Measurements from ENCODE around the gene CNIH2. TPM values are rescaled to one million over a fixed set of nuclear protein-coding genes. Genes with fewer than 3 reads are reported as not detected.

CNIH2 gene
- total RNA-seq, 1 experiment from 2014 or later = 12.9 TPM

DNA sequence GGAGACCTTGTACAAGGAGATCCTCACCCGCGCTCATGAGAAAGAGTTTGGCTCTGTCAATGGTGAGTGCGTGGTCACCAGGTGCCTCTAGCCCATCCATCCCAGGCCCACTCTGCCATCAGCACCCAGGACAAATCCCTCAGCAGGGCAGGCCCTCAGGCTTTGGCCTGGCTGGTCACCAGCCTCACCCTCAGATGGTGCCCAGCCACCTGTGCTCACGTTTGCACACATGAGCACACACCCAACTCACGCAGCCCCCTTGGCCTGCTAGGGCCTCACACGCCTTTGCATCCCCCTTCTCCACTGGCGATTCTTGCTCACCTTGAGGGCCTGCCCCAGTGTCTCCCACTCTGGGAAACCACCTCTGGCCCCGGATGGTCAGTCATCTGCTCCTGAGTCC lies 13.6 kb upstream of the CNIH2 start:
- H3K27me3 Mint-ChIP-seq (ENCODE audit: low read depth) = no peaks in the 10 kb centered on the region; the same call in 1 of the 2 replicates
- ChIA-PET CTCF (interaction anchor here (0.5 to 1.8 kb wide), 13 partner anchors 11 to 94 kb away, joined by 3 to 13 read pairs (median 4); partner anchors contain the start of genes RIN1 and YIF1A), POLR2A (interaction anchor here (0.6 to 1.1 kb wide), 2 partner anchors 25 to 35 kb away, joined by 3 read pairs; partner anchors contain the start of gene YIF1A)
- no peaks in the 10 kb centered on the region for H3K9me3 Mint-ChIP-seq
- peaks cover 8% of the 10 kb centered on the region for H3K4me1 Mint-ChIP-seq
- no peak for ATAC-seq
- H3K36me3 Mint-ChIP-seq = peaks cover 35% of the 10 kb centered on the region
- DNase-seq (ENCODE audit: low spot score) = no peak
- no peak overlapping the region for H3K4me3 Mint-ChIP-seq
- TF ChIP-seq ESRRA (CRISPR knock-in tag; IDR thresholded peaks at IDR 0.05; ENCODE audit: borderline replicate concordance) (no peak), NFYB (CRISPR knock-in tag; conservative IDR thresholded peaks at IDR 0.05; ENCODE audit: low read depth) (no peak), SOX15 (CRISPR knock-in tag; IDR thresholded peaks at IDR 0.05) (no peak), USF1 (CRISPR knock-in tag; IDR thresholded peaks at IDR 0.05) (no peak), SP1 (CRISPR knock-in tag; conservative IDR thresholded peaks at IDR 0.05) (no peak), ZNF263 (CRISPR knock-in tag; IDR thresholded peaks at IDR 0.05; ENCODE audit: low read depth) (no peak), RELA (CRISPR knock-in tag; IDR thresholded peaks at IDR 0.05; ENCODE audit: borderline replicate concordance) (no peak)
- TF ChIP-seq, protein P1, sequence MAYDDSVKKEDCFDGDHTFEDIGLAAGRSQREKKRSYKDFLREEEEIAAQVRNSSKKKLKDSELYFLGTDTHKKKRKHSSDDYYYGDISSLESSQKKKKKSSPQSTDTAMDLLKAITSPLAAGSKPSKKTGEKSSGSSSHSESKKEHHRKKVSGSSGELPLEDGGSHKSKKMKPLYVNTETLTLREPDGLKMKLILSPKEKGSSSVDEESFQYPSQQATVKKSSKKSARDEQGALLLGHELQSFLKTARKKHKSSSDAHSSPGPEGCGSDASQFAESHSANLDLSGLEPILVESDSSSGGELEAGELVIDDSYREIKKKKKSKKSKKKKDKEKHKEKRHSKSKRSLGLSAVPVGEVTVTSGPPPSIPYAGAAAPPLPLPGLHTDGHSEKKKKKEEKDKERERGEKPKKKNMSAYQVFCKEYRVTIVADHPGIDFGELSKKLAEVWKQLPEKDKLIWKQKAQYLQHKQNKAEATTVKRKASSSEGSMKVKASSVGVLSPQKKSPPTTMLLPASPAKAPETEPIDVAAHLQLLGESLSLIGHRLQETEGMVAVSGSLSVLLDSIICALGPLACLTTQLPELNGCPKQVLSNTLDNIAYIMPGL (CRISPR knock-in tag; IDR thresholded peaks at IDR 0.05) = no peak
- peak overlapping the region; percentile 63 for H3K27ac Mint-ChIP-seq

DNA sequence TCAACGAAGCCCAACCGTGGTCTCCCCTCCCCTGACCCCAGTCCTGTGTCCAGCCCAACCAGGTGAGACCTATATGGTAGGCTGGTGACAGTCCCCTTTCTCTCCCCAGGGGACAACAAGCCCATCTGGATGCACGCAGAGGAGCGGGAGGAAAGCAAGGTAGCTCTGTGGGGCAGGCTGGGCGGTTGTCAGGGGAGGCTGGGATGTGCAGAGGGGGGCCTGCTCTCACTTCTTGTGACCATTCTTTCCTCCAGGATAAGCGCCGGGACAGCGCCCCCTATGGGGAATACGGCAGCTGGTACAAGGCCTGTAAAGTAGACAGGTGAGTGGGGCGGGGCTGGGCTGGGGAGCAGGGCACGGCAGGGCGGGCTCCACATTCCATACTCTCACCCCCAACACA lies 13.1 kb upstream of the CNIH2 start:
- ChIA-PET CTCF (interaction anchor here (0.5 to 1.8 kb wide), 14 partner anchors 11 to 94 kb away, joined by 3 to 13 read pairs (median 4); partner anchors contain the start of genes RIN1 and YIF1A), POLR2A (interaction anchor here (0.6 kb wide), 1 partner anchor 35 kb away, joined by 3 read pairs; no protein-coding TSS in a partner anchor)
- peaks cover 12% of the 10 kb centered on the region for H3K4me1 Mint-ChIP-seq
- peak overlapping the region; percentile 63 for H3K27ac Mint-ChIP-seq
- DNase-seq (ENCODE audit: low spot score) (peak; percentile 90), ATAC-seq (peak; percentile 5)
- H3K27me3 Mint-ChIP-seq (ENCODE audit: low read depth) = no peaks in the 10 kb centered on the region; the same call in 1 of the 2 replicates
- no peak overlapping the region for H3K4me3 Mint-ChIP-seq
- TF ChIP-seq ZNF138 (CRISPR knock-in tag; conservative IDR thresholded peaks at IDR 0.05) (no peak), CBFB (CRISPR knock-in tag; IDR thresholded peaks at IDR 0.05; ENCODE audit: low read depth) (no peak), GTF2I (CRISPR knock-in tag; conservative IDR thresholded peaks at IDR 0.05) (no peak), ZNF396 (CRISPR knock-in tag; IDR thresholded peaks at IDR 0.05; ENCODE audit: borderline replicate concordance) (no peak), ELF4 (CRISPR knock-in tag; IDR thresholded peaks at IDR 0.05; ENCODE audit: low read depth) (no peak), CTCF (IDR thresholded peaks at IDR 0.05) (peak; percentile 84), RELA (CRISPR knock-in tag; IDR thresholded peaks at IDR 0.05; ENCODE audit: borderline replicate concordance) (no peak), ESRRA (CRISPR knock-in tag; IDR thresholded peaks at IDR 0.05; ENCODE audit: borderline replicate concordance) (no peak)
- H3K9me3 Mint-ChIP-seq = no peaks in the 10 kb centered on the region
- peaks cover 30% of the 10 kb centered on the region for H3K36me3 Mint-ChIP-seq

- ChIA-PET POLR2A (interaction anchor here (0.6 kb wide), 1 partner anchor 43 kb away, joined by 4 read pairs; no protein-coding TSS in a partner anchor), CTCF (interaction anchor here (0.7 to 4.0 kb wide), 15 partner anchors 12 to 70 kb away, joined by 3 to 33 read pairs (median 5); partner anchors contain the start of genes RIN1 and YIF1A)
- Mint-ChIP-seq H3K4me3 (no peak overlapping the region), H3K27me3 (ENCODE audit: low read depth) (no peaks in the 10 kb centered on the region; the same call in 1 of the 2 replicates), H3K36me3 (peaks cover 29% of the 10 kb centered on the region; the same call in 1 of the 2 replicates), H3K27ac (no peak overlapping the region), H3K9me3 (no peaks in the 10 kb centered on the region), H3K4me1 (peaks cover 12% of the 10 kb centered on the region)
- TF ChIP-seq ZNF219 (CRISPR knock-in tag; IDR thresholded peaks at IDR 0.05; ENCODE audit: borderline replicate concordance) (no peak), PREB (CRISPR knock-in tag; IDR thresholded peaks at IDR 0.05; ENCODE audit: borderline replicate concordance) (no peak), ZNF317 (CRISPR knock-in tag; IDR thresholded peaks at IDR 0.05; ENCODE audit: borderline replicate concordance, low read depth) (no peak), ZNF671 (CRISPR knock-in tag; IDR thresholded peaks at IDR 0.05) (no peak), ATF3 (CRISPR knock-in tag; conservative IDR thresholded peaks at IDR 0.05) (no peak), NR3C1 (CRISPR knock-in tag; conservative IDR thresholded peaks at IDR 0.05; ENCODE audit: low read depth) (no peak), GTF2I (CRISPR knock-in tag; conservative IDR thresholded peaks at IDR 0.05) (no peak)
- TF ChIP-seq, protein P2, sequence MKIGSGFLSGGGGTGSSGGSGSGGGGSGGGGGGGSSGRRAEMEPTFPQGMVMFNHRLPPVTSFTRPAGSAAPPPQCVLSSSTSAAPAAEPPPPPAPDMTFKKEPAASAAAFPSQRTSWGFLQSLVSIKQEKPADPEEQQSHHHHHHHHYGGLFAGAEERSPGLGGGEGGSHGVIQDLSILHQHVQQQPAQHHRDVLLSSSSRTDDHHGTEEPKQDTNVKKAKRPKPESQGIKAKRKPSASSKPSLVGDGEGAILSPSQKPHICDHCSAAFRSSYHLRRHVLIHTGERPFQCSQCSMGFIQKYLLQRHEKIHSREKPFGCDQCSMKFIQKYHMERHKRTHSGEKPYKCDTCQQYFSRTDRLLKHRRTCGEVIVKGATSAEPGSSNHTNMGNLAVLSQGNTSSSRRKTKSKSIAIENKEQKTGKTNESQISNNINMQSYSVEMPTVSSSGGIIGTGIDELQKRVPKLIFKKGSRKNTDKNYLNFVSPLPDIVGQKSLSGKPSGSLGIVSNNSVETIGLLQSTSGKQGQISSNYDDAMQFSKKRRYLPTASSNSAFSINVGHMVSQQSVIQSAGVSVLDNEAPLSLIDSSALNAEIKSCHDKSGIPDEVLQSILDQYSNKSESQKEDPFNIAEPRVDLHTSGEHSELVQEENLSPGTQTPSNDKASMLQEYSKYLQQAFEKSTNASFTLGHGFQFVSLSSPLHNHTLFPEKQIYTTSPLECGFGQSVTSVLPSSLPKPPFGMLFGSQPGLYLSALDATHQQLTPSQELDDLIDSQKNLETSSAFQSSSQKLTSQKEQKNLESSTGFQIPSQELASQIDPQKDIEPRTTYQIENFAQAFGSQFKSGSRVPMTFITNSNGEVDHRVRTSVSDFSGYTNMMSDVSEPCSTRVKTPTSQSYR (CRISPR knock-in tag; IDR thresholded peaks at IDR 0.05) = no peak
- DNase-seq (ENCODE audit: low spot score) = no peak
- ATAC-seq = no peak
These were observed 12.2 kb upstream of the CNIH2 start for GRCh38 chr11:66265531-66266377.

Data from WTC11 (cell line).